H1 (cell line): ENCODE results near the gene PBLD.

Source experiments
- CEBPB ChIP-seq: IDR thresholded peaks from 2 replicates; pipeline ENCODE4 v1.6.1; 2012; ENCODE audit warnings: low read depth, low read length
- EP300 ChIP-seq, 2 experiments: IDR thresholded peaks; 1 replicate in 1 of 2; 2 replicates in 1 of 2; pipeline ENCODE4 v1.6.1; 2011 to 2012; ENCODE audit warnings: low read depth in 2 of 2, low read length in 2 of 2, mild to moderate bottlenecking in 2 of 2, borderline replicate concordance in 1 of 2, inconsistent platforms in 1 of 2, moderate library complexity in 1 of 2
- EZH2 ChIP-seq: fragments of 200-600 bp; sonication (generic); IDR thresholded peaks from 2 replicates; pipeline ENCODE4 v1.7.1; 2012; ENCODE audit warnings: low read depth, mild to moderate bottlenecking, moderate library complexity, low read length, inconsistent platforms; ENCODE audit not compliant: severe bottlenecking
- POLR2A ChIP-seq, 2 experiments: IDR thresholded peaks; 1 replicate in 1 of 2; 2 replicates in 1 of 2; pipeline ENCODE4 v1.6.1; 2011; ENCODE audit warnings: low read depth in 2 of 2, low read length in 2 of 2, mild to moderate bottlenecking in 2 of 2; ENCODE audit errors: control extremely low read depth in 1 of 2
- POLR2AphosphoS5 ChIP-seq: IDR thresholded peaks from 2 replicates; pipeline ENCODE4 v1.6.1; 2011; ENCODE audit warnings: low read depth, low read length
- RAD21 ChIP-seq, 2 experiments: IDR thresholded peaks in 1 of 2; conservative IDR thresholded peaks in 1 of 2; 2 replicates each; pipeline ENCODE4 v1.6.1; 2011; ENCODE audit warnings: low read depth in 2 of 2, low read length in 2 of 2, improper control_type of control experiment in 1 of 2, inconsistent platforms in 1 of 2, mild to moderate bottlenecking in 1 of 2, moderate library complexity in 1 of 2
- RFX5 ChIP-seq: IDR thresholded peaks from 2 replicates; pipeline ENCODE4 v1.6.1; 2011; ENCODE audit warnings: low read depth, low read length, improper control_type of control experiment, borderline replicate concordance
- SP4 ChIP-seq: IDR thresholded peaks from 2 replicates; pipeline ENCODE4 v1.6.1; 2012; ENCODE audit warnings: low read length, inconsistent platforms
- TF ChIP-seq, protein P1 (sequence below), 3 experiments: IDR thresholded peaks; 1 replicate in 2 of 3; 2 replicates in 1 of 3; pipeline versions ENCODE4 v1.5.1 to v1.6.1; 2011; ENCODE audit warnings: low read length in 3 of 3, mild to moderate bottlenecking in 3 of 3, inconsistent platforms in 2 of 3, low read depth in 1 of 3, moderate library complexity in 1 of 3; ENCODE audit not compliant: insufficient read depth in 1 of 3; ENCODE audit errors: control extremely low read depth in 1 of 3
- TF ChIP-seq, protein P2 (sequence below): IDR thresholded peaks from 2 replicates; pipeline ENCODE4 v1.6.1; 2011; ENCODE audit warnings: low read length, improper control_type of control experiment

DNA sequence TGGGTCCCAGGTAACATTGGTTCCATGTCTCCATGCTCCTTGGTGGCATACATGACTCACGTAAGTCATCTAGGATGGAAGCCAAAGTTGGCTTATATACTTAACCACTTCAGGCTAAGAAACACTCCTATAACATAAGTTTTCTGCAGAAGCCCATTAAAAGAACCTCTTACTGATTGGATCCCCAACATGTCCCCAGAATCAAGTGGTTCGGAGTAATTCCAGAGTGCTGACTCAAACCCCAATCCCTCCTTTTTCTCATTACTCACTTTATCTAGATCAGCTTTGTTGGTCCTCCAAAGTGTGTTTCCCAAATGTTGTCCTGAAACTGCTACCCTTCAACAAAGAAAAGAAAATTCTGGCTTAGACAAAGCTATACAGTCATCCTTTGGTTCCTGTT, 90.7 kb downstream of the PBLD start:
- TF ChIP-seq RAD21 (IDR thresholded peaks at IDR 0.05 in 1 of 2, conservative IDR thresholded peaks at IDR 0.05 in 1 of 2; ENCODE audit: low read depth in 2 of 2, low read length in 2 of 2) (no peak), POLR2A (IDR thresholded peaks at IDR 0.05; ENCODE audit: control extremely low read depth in 1 of 2, low read depth in 2 of 2, low read length in 2 of 2) (no peak), CEBPB (no peak), EP300 (IDR thresholded peaks at IDR 0.05; ENCODE audit: borderline replicate concordance in 1 of 2, low read depth in 2 of 2, low read length in 2 of 2) (no peak), RFX5 (no peak), EZH2 (no peak), POLR2AphosphoS5 (no peak), SP4 (no peak)
- TF ChIP-seq, protein P1, sequence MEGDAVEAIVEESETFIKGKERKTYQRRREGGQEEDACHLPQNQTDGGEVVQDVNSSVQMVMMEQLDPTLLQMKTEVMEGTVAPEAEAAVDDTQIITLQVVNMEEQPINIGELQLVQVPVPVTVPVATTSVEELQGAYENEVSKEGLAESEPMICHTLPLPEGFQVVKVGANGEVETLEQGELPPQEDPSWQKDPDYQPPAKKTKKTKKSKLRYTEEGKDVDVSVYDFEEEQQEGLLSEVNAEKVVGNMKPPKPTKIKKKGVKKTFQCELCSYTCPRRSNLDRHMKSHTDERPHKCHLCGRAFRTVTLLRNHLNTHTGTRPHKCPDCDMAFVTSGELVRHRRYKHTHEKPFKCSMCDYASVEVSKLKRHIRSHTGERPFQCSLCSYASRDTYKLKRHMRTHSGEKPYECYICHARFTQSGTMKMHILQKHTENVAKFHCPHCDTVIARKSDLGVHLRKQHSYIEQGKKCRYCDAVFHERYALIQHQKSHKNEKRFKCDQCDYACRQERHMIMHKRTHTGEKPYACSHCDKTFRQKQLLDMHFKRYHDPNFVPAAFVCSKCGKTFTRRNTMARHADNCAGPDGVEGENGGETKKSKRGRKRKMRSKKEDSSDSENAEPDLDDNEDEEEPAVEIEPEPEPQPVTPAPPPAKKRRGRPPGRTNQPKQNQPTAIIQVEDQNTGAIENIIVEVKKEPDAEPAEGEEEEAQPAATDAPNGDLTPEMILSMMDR (IDR thresholded peaks at IDR 0.05; ENCODE audit: control extremely low read depth in 1 of 3, insufficient read depth in 1 of 3, low read depth in 1 of 3, low read length in 3 of 3), result no peak
- TF ChIP-seq, protein P2, sequence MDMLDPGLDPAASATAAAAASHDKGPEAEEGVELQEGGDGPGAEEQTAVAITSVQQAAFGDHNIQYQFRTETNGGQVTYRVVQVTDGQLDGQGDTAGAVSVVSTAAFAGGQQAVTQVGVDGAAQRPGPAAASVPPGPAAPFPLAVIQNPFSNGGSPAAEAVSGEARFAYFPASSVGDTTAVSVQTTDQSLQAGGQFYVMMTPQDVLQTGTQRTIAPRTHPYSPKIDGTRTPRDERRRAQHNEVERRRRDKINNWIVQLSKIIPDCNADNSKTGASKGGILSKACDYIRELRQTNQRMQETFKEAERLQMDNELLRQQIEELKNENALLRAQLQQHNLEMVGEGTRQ, result no peak
